SKM-1 treated with dmso at 0.1 percent for 144 hours (cell line): ENCODE data around the gene TAS2R42.

Experiments used
- DNase-seq: peaks from one replicate; lab custom pipeline; 2025; ENCODE audit not compliant: unreplicated experiment; lab: John Stamatoyannopoulos, UW

The TAS2R42 gene

GRCh38 chr12:11147420-11147819, 39.3 kb downstream of the TAS2R42 start:
- DNase-seq: no peak

GRCh38 chr12:11144297-11144696, 42.4 kb downstream of the TAS2R42 start:
- DNase-seq: no peak

GRCh38 chr12:11143352-11143751, 43.4 kb downstream of the TAS2R42 start:
- no peak for DNase-seq

DNA sequence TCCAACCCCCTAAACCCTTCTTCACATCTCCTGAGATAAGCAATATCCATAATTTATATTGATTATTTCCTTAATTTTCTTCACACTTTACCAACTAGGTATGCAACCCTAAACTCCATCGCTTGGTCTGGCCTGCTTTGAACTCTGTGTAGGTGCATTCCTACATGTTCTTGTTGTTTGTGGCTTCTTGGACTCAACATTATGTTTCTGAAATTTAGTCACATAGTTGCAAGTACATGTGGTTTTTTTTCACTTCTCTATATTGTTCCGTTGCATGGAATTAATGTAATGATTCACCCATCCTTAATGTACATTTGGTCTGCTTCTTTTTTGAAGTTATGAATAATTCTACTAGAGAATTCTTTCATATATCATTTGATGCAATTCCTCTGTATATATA, 50.7 kb downstream of the TAS2R42 start:
- no peak for DNase-seq
